Right ventricle myocardium superior (tissue), 1 donor: Measurements from ENCODE around the gene SRSF8. TPM values are rescaled to one million over a fixed set of nuclear protein-coding genes. Genes with fewer than 3 reads are reported as not detected.

Experiments
- ATAC-seq: fragments of 200-7000 bp; cut with Tn5 transposase; one replicate; pipeline ENCODE4 v1.9.1; 2020; ENCODE audit warnings: mild to moderate bottlenecking; ENCODE audit not compliant: poor library complexity
- DNase-seq: peaks from one replicate; pipeline ENCODE4 v3.0.0-alpha.2; 2020
- intact Hi-C: fragments of 100-400 bp; cut with DNase I; formaldehyde crosslinking; loops from one replicate; pipeline ENCODE4 v1.11.2; 2022
- total RNA-seq: library from RNA; stranded (reverse); fragmentation: NEBNext Ultra II Directional; extraction: Animal tissue kit (Norgen Biotek cat#: 25700); gene quantifications from one replicate; pipeline ENCODE4 v1.2.1, GENCODE V29; 2021
- donor health status: DM: no; HTN: yes; CAD: no; lungs with severe emphysema.

Gene SRSF8
- total RNA-seq, 1 donor from 2014 or later, result 18.2 TPM

- no peak for DNase-seq
- intact Hi-C loops, result loop anchor here (10.0 kb wide), 1 partner anchor 699 kb away; no protein-coding TSS in a partner anchor
- ATAC-seq, result no peak
These were observed 1.4 kb upstream of the SRSF8 start for GRCh38 chr11:95065336-95065735.

GRCh38 chr11:95067039-95067840 is 521 bp downstream of the SRSF8 start:
- ATAC-seq (peak; percentile 92), DNase-seq (peak; percentile 92)
- intact Hi-C loops, result loop anchor here (10.0 kb wide), 1 partner anchor 698 kb away; no protein-coding TSS in a partner anchor

- DNase-seq, result no peak
- intact Hi-C loops, result loop anchor here (2.0 to 10.0 kb wide), 2 partner anchors 83 to 697 kb away; no protein-coding TSS in a partner anchor
- ATAC-seq, result peak; percentile 1
These were observed 1.1 kb downstream of the SRSF8 start for GRCh38 chr11:95067841-95068219.

GRCh38 chr11:95068549-95068948 is 1.8 kb downstream of the SRSF8 start:
- ATAC-seq (peak; percentile 87), DNase-seq (peak; percentile 79)
- intact Hi-C loops, result loop anchor here (2.0 to 10.0 kb wide), 2 partner anchors 82 to 696 kb away; no protein-coding TSS in a partner anchor

- intact Hi-C loops, result loop anchor here (10.0 kb wide), 1 partner anchor 634 kb away; no protein-coding TSS in a partner anchor
- DNase-seq (no peak), ATAC-seq (no peak)
These were observed 3.8 kb downstream of the SRSF8 start for GRCh38 chr11:95070471-95070870.

- ATAC-seq, result no peak
- no peak for DNase-seq
- intact Hi-C loops, result loop anchor here (10.0 kb wide), 1 partner anchor 632 kb away; no protein-coding TSS in a partner anchor
These were observed 6.2 kb downstream of the SRSF8 start for GRCh38 chr11:95072948-95073347.

GRCh38 chr11:95074792-95075563 is 8.3 kb downstream of the SRSF8 start:
- DNase-seq (peak; percentile 85), ATAC-seq (peak; percentile 88)
- intact Hi-C loops, result loop anchor here (10.0 kb wide), 1 partner anchor 630 kb away; no protein-coding TSS in a partner anchor

- intact Hi-C loops, result loop anchor here (10.0 kb wide), 1 partner anchor 628 kb away; no protein-coding TSS in a partner anchor
- no peak for ATAC-seq
- DNase-seq, result no peak
These were observed 9.7 kb downstream of the SRSF8 start for GRCh38 chr11:95076416-95076815.

GRCh38 chr11:95076981-95077380 is 10.3 kb downstream of the SRSF8 start:
- DNase-seq (no peak), ATAC-seq (no peak)
- intact Hi-C loops, result loop anchor here (10.0 kb wide), 1 partner anchor 628 kb away; no protein-coding TSS in a partner anchor

GRCh38 chr11:95078526-95078925 is 11.8 kb downstream of the SRSF8 start:
- intact Hi-C loops, result loop anchor here (10.0 kb wide), 1 partner anchor 626 kb away; no protein-coding TSS in a partner anchor
- DNase-seq, result no peak

GRCh38 chr11:95081010-95081409 is 14.3 kb downstream of the SRSF8 start:
- ATAC-seq, result no peak
- intact Hi-C loops, result no loop called here
- DNase-seq, result no peak

More at GRCh38 chr11:95078526-95078925, 11.8 kb downstream of the SRSF8 start:
- ATAC-seq, result no peak

- intact Hi-C loops, result no loop called here
- ATAC-seq, result peak; percentile 70
- peak; percentile 46 for DNase-seq
These were observed 14.7 kb downstream of the SRSF8 start for GRCh38 chr11:95081412-95081811.

GRCh38 chr11:95082576-95083001 is 15.9 kb downstream of the SRSF8 start:
- intact Hi-C loops, result no loop called here
- DNase-seq, result no peak
- no peak for ATAC-seq

- ATAC-seq (no peak), DNase-seq (no peak)
- intact Hi-C loops, result no loop called here
These were observed 17.8 kb downstream of the SRSF8 start for GRCh38 chr11:95084509-95084908.

GRCh38 chr11:95085117-95085816 is 18.5 kb downstream of the SRSF8 start:
- intact Hi-C loops, result no loop called here
- DNase-seq (no peak), ATAC-seq (no peak)

GRCh38 chr11:95086151-95086550 is 19.4 kb downstream of the SRSF8 start:
- DNase-seq, result no peak
- no peak for ATAC-seq
- intact Hi-C loops, result no loop called here

- intact Hi-C loops, result no loop called here
- ATAC-seq (no peak), DNase-seq (no peak)
These were observed 20.3 kb downstream of the SRSF8 start for GRCh38 chr11:95086836-95087570.
